GM19193 (cell line): ENCODE measurements around the gene GPR161.

ENCODE experiments used
- POLR2A ChIP-seq: IDR thresholded peaks from 4 replicates; pipeline ENCODE4 v1.6.1; 2011; ENCODE audit not compliant: insufficient read depth, insufficient read length; ENCODE audit errors: extremely low read depth

The GPR161 gene

GRCh38 chr1:168045311-168045710, 91.4 kb downstream of the GPR161 start:
- no peak for TF ChIP-seq POLR2A

- no peak for TF ChIP-seq POLR2A
Measured at GRCh38 chr1:168042362-168042761, 94.4 kb downstream of the GPR161 start.

GRCh38 chr1:168035345-168035744, 101.4 kb downstream of the GPR161 start:
- TF ChIP-seq POLR2A: no peak

- TF ChIP-seq POLR2A: no peak
Measured at GRCh38 chr1:168032029-168032428, 104.7 kb downstream of the GPR161 start.

GRCh38 chr1:168031627-168032026, 105.1 kb downstream of the GPR161 start:
- TF ChIP-seq POLR2A: no peak

- TF ChIP-seq POLR2A: no peak
Measured at GRCh38 chr1:168031198-168031597, 105.5 kb downstream of the GPR161 start.
